Coronary artery (tissue), 2 donors: ENCODE data around the gene INSR.
A peak's percentile ranks its signal among the peaks of the same experiment; 100 is the strongest.

ENCODE experiments used
- DNase-seq: peaks from one replicate; pipeline ENCODE4 v3.0.0-alpha.2; 2017; ENCODE audit warnings: low spot score
- H3K27ac ChIP-seq, 2 donors: fragments of 200-600 bp; sonication (generic); one replicate each; pipeline ENCODE4 v1.5.1; 2016 to 2019
- H3K4me3 ChIP-seq: fragments of 200-600 bp; sonication (generic); 2 replicates; pipeline ENCODE4 v1.5.1; 2016; ENCODE audit warnings: mild to moderate bottlenecking, moderate library complexity
- TF ChIP-seq, protein P1 (sequence below): fragments of 200-600 bp; sonication (generic); IDR thresholded peaks from one replicate; pipeline ENCODE4 v1.5.1; 2019; ENCODE audit warnings: antibody characterized with exemption

Gene INSR

DNA sequence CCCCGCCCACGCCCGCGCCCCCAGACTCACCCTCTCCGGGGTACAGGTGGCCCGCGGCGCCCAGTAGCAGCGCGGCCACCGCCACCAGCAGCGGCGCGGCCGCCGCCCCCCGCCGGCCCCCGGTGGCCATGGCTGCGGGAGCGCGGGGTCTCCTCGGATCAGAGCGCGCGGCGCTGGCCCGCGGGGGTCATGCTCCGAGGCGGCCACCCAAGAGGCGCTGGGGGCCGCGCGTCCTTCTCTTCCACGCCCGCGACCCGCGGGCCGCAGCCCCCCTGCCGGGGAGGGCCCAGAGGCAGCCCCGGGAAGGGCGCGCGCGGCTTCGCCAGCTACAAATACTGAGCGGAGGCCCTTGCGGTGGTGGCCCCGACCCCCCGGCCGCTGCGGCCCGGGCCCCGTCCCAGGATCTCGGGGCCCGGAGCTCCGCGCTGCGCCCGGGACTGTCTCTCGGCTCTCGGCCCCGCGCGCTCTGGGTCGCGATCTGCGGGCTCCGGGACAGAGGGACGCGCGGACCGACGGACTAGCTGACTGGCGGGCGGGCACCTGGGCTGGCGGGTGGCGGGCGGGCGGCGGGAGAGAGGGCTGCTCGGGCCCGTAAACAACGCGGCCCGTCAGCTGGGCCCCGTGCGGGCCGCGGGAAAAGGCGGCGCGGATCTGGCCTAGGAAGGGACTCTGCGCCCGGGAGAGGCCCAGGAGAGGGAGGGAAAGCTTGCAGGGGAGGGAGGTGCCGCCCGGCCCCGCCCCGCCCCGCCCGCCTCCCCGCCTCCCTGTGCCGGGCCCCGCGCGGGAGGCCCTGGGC is at the start of gene INSR:
Gene INSR (minus strand): TSS at position 653 of the 796 bp plus-strand sequence. CDS start 523 bp downstream, at position 130.
- TF ChIP-seq, protein P1, sequence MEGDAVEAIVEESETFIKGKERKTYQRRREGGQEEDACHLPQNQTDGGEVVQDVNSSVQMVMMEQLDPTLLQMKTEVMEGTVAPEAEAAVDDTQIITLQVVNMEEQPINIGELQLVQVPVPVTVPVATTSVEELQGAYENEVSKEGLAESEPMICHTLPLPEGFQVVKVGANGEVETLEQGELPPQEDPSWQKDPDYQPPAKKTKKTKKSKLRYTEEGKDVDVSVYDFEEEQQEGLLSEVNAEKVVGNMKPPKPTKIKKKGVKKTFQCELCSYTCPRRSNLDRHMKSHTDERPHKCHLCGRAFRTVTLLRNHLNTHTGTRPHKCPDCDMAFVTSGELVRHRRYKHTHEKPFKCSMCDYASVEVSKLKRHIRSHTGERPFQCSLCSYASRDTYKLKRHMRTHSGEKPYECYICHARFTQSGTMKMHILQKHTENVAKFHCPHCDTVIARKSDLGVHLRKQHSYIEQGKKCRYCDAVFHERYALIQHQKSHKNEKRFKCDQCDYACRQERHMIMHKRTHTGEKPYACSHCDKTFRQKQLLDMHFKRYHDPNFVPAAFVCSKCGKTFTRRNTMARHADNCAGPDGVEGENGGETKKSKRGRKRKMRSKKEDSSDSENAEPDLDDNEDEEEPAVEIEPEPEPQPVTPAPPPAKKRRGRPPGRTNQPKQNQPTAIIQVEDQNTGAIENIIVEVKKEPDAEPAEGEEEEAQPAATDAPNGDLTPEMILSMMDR = no peak
- Histone ChIP-seq H3K27ac (peak within 1 kb of the TSS; percentile 95), H3K4me3 (peak within 1 kb of the TSS; percentile 91)
- peak; percentile 90 for DNase-seq

DNA sequence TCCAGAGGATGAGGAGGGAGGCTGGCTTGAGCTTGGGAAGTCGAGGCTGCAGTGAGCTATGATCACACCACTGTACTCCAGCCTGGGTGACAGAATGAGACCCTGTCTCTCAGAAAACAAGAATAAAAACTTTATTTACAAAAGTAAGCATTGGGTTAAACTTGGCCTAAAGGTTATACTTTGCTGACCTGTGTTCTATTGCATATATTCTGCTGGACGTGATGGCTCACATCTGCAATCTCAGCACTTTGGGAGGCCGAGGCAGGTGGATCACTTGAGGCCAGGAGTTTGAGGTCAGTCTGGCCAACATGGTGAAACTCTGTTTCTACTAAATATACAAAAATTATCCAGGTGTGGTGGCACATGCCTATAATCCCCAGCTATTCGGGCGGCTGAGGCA is 47.9 kb upstream of the INSR start:
- TF ChIP-seq, protein P1 = no peak
- no peak for DNase-seq
- Histone ChIP-seq H3K27ac (no peak overlapping the region), H3K4me3 (no peak overlapping the region)

DNA sequence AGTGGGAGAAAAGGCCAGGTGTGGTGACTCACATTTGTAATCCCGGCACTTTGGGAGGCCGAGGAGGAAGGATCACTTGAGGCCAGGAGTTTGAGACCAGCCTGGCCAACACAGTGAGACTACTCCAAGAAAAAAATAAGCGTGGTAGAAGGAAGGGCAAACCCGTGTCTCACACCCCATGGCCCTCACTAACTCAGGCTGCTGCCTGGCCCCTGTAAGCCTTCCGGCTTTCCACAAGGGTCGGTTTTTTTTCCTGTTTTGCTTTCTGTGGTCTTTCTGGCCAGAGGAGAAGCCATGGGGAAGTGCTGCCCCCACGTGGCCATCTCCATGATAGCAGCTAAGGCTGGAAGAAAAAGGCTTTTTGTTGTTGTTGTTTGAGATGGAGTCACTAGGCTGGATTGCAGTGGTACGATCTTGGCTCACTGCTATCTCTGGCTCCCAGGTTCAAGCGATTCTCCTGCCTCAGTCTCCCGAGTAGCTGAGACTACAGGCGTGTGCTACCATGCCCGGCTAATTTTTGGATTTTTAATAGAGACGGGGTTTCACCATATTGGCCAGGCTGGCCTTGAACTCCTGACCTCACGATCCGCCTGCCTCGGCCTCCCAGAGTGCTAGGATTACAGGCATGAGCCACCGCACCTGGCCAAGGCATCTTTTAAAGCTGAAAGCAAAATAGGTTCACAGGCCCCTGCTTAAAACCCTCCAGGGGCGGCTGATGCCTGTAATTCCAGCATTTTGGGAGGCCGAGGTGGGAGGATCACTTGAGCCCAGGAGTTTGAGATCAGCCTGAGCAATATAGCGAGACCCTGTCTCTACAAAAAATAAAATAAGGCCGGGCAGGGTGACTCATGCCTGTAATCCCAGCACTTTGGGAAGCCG is 47.0 kb upstream of the INSR start:
- DNase-seq = no peak
- TF ChIP-seq, protein P1 = peak; percentile 95
- Histone ChIP-seq H3K4me3 (no peak overlapping the region), H3K27ac (no peak overlapping the region)

DNA sequence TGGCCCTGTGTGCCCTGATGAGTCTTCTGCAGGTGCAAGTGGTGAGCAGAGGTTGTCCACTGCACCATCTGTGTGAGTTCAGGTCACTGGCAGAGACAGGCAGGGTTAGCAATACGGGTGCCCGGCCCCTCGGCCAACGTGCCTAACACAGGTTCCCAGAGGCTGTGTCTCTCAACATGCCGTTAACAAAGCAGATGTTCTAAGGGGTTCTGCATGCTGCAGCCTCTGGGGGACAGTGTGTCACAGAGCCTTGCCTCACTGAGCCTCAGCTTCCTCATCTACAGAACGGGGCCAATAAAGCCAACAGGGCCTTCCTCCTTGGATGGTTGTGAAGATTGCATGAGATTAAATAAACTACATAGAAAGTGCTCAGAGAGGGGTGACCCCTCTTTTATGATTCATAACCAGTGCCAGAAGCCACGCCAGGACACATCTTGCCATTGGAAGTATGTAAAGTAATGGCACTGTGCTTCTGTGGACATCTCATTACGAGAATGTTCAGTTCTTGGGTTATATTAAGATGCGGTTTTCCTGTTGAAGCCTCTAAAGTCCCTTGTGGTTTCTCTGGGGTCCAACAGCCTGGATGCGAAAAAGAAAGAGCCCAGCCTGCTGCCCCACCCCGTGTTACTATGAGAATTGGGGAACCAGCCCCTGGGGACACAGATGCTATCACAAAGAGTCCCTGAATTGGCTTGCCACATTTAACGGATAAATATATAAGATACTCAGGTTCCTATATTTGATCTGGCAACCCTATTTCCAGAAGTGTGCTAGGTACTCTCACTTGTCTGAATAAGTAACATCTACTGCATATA is 43.4 kb upstream of the INSR start:
- Histone ChIP-seq H3K4me3 (no peak overlapping the region), H3K27ac (no peak overlapping the region)
- DNase-seq = no peak
- TF ChIP-seq, protein P1 = no peak

DNA sequence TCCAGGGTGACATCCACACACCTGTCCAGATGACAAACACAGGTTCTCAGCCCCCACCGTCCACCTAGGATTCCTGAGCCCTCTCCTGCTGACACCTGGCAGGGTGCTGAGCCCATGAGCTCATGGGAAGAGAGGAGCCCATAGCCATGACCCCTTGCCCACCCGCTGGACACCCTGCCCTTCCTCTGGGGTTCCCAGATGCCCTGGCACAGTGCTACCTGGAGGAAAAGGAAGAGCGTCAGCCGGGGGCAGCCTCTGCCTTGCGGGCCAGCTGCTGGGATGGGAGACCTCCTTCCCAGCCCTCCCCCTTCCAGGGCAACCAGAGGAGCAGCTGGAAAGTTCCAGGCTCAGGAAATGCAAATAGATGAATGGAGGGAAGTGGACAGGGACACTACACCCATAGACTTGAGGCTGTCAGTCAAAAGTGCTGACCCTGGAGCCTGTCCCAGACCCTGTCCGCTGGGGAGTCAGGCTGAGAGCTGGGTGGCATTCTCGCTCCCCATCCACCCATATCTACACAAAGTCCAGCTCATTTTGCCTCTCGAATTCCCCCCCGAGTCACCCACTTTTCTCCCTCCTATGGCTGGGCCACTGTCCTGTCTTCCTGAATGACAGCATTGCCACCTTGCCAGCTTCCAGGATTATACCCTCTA is 42.2 kb upstream of the INSR start:
- TF ChIP-seq, protein P1 = no peak
- Histone ChIP-seq H3K27ac (no peak overlapping the region), H3K4me3 (no peak overlapping the region)
- DNase-seq = no peak
